ENCODE data around the gene CCSER1.

DNA sequence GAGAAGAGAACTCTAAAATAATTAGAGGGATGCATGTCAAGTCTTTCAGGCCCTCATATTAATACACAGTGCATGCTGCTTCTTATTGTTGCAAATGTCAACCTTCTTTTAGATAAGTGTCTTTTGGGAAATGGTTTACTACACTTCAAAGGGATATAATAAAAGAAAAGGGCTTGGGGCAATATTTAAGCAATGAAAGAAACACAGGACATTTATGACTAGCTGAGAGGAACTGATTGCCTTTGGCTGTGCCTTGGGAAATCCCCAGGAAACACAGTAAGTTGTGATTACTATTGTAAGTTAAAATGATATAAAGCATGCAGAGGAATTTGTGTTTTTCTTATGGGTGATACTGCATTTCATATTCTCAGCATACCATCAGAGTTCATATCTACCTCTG, 1140.3 kb downstream of the CCSER1 start:
- TF ChIP-seq EZH2phosphoT487 (IDR thresholded peaks at IDR 0.05; ENCODE audit: borderline replicate concordance, low read depth, low read length) (no peak), CTCF (conservative IDR thresholded peaks at IDR 0.05; ENCODE audit: low read length) (no peak)
